Superior temporal gyrus (tissue), 1 donor: ENCODE data around the gene IGDCC3.

Source experiments
- DNase-seq: peaks from one replicate; pipeline ENCODE4 v3.0.0-alpha.2; 2016; ENCODE audit errors: extremely low spot score

The IGDCC3 gene

DNA sequence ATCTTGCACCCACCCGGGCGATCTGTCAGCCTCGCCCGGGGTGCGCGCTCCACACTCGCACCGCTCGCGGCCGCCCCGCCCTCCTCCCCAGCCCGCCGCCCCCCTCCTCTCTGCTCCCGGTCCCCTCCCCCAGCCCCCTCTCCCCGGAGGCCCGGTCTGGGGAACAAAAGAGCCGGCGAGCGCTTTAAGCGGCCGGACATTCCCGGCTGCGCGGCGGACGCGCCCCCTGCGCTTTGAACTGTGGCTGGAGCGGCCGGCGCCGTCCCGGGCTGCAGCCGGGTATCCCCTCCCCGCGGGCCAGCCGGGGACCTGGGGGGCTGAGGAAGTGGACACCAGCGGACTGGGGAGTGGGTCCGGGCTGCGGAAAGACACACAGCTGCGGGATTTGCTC lies at the start of gene IGDCC3:
TSS of gene IGDCC3 (minus strand) at position 27 of the 391 bp plus-strand sequence. CDS start 214 bp downstream, outside the sequence.
- DNase-seq: no peak

DNA sequence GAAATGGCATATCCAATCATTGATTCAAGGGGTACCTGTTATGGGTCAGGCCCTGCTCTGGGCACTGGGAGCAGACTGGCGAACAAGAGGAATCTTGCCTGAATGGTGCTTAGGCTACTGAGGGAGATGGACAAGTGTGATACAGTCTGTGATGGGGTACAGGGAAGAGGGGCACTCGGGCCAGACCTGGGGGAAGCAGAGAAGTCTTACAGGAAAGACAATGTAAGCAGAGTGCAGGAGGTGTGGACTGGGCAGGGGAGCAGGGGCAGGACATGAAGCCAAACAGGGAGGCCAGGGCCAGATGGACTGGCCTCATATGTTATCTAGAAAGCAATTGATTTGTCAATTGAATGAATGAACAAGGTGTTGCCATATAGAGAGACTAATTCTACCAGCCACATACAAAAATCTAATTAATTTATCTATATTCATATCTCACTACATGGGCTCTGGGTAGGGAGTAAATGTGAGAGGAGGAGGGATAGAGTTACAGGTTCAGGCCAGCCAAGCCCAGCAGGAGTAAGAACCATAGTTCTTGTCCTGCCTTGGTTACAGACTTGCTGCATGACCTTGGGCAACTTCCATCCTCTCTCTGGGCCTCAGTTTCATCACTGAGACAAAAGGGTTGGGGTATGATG lies 48.5 kb upstream of the IGDCC3 start:
- no peak for DNase-seq

DNA sequence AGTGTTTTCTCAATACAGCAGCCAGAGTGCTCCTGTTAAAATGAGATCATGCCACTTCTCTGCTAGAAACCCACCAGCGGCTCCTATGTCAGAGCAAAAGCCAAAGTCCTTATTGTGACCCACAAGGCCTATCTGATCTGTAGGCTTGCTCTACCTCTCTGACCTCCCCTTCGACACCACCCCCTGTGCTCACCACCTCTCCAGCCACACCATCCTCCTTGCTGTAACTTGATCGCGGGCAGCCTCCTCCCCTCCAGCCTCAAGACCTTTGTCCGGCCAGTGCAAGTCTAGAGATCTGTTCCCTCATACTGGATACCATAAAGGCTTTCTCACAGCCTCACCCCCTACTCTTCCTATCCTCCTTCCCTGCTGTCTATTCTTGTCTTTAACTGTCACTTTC lies 46.9 kb upstream of the IGDCC3 start:
- DNase-seq: no peak

DNA sequence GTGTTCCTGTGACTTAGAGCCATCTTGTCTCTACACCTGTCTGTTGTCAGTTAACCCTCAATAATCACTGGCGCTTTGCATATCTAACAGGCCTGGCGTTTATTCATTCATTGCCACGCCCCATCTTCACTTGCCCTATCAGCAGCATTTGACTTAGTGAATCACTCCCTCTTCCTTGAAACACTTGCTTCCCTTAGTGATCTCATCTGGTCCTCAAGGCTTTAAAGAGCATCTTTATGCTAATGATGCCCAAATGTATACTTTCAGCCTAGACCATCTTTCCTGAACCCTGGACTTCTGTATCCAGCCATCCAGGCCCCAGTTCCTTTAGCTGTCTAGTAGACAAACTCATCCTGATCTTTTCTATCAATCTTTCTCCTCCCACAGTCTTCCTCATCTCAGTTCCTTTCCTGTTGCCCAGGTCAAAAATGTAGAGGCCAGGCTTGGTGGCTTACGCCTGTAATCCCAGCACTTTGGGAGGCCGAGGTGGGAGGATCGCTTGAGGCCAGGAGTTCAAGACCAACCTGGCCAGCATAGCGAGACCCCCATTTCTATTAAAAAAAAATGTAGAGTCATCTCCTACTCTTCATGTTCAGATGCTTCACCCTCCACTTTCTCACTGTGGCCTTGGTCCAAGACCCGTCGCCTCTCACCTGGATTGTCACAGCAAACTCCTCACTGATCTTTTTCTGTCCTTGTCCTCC lies 46.3 kb upstream of the IGDCC3 start:
- no peak for DNase-seq

DNA sequence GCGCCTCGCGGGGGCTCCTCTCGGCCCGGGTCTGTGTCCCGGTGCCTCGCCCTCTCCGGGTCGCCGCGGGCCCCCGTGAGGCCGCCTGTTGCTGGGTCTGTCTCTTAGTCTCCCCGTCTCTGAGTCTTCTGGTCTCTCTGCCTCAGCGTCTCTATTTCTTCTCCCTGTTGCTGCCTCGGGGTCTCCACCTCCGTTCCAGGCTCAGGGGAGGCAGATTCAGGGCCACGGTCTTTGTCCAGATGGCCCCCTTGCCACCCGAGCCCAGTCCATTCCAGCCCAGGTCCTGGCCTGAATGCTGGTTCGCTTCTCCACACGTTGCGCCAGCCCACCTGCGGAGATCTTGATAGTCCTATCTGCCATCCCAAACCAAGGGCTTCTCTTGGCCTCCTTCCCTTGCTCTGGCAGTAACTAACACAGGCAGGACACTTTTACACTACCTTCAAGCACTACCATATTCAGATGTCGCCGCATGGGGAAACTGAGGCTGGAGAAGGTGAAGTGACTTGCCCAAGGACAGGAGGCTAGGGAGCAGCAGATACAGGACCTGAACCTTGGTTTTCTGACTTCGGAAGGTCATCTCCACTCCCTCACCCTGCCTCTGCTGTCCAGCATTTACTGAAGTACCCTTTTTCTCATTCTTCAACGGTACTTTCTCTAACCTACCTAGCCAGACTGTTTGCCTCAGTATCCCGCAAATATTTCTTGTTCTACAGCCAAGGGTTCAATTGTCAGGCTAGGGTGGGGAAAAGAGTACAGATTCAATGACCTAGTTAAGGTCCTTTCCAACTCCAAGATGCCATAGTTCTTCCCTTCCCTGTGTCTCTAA lies 45.6 kb upstream of the IGDCC3 start:
- no peak for DNase-seq

DNA sequence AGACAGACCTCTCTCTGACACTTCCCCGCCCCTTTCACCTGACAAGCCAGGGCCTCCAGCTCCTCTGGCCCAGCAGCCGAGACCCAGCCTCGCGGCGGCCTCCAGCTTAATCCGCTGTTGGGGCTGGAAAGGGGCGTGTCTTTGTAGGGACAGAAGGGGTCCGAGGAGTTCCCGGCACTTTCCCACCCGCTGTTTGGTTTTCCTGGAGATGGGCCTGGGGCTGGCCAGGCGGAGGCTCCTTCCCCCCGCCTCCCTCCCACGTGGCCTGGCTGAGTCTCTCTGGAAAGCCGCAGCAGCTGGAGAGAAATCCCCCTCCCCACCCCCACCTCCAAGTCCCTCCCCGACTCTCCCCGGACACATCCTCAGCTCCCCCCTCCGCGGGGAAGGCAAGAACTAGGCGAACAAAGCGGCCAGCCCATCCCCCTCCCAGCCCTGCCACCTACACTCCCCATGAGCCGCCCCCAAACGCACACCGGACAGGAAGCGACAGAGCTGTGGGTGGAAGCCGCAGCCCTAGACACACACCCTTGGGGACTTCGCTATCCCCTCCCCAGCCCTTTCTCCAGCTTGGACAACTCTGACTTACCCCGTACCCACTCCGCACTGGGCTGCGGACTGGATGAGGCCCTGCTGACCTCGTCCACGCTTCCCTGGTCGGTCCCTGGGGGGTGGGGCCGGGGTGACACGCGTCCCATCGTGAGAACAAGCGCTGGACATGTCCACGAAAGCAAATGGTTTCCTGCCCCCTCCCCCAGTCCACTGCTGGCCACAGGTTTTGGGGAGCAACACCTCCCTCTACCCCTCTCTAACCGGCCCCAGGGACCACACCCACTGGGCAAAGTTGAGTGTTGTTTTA lies 43.8 kb upstream of the IGDCC3 start:
- no peak for DNase-seq

DNA sequence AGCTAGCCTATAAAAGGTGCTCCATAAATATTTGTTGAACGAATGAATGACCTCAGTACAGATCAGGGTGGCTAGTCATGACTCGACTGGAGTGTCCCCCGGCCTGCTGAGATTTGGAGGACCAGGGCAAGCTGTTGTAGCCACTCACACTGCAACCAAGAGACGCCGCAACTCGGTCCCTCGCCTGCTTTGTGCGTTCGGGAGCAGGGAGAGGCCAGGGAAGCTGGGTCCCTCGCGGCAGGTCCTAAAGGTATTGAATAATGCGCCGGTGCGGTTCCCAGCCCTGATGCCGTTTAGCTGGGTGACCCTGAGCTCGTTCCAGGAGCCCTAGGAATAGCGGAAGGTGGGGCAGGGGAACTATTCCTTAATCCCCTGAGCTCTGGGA lies 43.2 kb upstream of the IGDCC3 start:
- no peak for DNase-seq

DNA sequence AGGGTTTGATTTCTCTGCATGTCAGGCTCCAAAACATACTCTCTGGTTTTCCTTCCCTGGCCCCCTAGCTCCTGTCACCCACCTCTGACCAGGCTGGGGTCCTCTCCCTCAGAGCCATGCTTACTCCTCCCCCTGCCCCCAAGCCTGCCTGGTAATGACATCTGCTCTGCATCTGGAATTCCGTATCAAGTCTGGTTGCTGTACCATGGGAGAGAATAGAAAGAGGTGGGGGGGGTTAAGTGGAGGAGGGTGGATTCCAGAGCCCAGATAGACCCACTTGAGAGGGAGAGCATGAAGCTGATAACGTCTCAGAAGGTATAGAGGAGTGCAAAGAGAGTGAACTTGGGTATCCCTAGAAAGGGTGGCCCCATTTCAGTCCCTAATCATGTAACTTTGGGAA lies 40.8 kb upstream of the IGDCC3 start:
- no peak for DNase-seq

DNA sequence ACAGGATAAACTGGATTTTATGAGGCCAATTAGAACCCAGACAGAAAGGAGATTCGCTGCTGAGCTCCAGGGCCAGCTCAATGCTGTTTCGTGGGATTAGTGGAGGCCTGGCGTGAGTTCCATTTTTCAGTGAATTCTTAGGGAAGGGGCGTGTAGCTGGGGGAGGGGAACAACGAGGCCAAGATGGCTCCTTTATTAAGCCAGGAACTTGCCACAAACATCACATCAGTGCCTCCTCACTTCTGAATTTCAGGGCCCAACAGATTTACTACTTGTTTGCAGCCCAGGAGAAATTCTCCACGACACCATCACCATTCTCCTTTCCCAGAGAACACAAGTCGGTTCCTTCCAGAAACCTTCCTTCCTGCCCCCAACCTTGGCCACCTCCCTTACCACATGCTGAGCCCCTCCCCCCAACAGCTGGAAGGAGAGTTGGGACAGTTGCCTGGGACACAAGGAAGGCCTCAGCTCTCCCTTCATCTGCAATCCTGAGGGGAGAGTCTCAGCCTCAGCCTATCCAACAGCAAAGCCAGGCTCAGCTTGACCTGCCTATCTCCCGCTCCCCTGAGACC lies 39.1 kb upstream of the IGDCC3 start:
- DNase-seq: no peak

DNA sequence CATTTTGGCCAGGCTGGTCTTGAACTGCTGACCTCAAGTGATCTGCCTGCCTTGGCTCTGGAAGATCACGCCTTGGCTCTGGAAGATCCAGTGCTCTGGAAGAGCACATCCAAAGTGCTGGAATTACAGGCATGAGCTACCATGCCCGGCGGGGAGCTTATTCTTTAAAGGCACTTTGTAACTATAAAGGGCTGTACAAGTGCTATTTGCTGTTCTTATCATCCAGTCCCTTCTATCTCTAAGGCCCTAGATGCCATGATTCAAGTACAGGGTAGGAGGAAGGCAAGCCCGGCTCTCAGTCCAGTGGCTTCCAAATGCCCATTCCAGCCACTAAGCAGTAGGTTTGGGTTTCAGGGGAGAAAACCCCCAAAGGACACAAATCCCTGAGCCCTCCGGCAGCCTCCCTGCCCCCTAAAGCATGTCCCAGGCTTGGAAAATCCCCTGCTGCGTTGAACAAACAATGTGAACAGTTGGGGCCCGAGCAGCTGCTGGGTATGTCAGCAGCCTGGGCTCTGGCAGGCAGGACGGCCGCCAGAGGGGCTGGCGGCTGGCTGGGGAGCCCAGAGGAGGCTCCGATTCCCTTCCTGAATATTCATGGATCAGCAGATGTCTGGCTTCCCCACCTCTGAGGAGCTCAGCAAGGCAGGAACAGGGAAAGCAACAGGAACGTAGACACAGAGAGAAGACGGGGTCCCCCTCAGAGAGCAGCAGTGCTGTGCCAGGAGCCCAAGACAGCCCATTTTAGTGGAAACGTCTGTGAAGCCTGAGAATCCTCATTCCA lies 37.2 kb upstream of the IGDCC3 start:
- DNase-seq: peak; percentile 24

DNA sequence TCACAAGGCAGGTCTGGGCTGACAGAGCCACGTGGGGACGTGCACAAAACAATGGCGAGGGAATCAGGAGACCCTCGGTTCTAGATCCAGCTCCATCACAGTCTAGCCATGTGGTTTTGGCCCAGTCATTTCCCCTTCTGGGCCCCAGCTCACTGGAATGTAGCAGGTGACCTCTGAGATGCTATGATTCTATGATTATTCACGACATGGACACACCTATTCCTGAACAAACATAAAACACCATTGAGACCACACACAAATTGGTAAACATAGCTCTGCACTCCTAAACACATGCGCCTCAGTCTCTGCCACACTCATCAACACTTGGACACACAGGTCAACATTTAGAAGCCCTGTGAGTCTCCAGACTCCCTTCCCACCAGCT lies 36.0 kb upstream of the IGDCC3 start:
- no peak for DNase-seq

DNA sequence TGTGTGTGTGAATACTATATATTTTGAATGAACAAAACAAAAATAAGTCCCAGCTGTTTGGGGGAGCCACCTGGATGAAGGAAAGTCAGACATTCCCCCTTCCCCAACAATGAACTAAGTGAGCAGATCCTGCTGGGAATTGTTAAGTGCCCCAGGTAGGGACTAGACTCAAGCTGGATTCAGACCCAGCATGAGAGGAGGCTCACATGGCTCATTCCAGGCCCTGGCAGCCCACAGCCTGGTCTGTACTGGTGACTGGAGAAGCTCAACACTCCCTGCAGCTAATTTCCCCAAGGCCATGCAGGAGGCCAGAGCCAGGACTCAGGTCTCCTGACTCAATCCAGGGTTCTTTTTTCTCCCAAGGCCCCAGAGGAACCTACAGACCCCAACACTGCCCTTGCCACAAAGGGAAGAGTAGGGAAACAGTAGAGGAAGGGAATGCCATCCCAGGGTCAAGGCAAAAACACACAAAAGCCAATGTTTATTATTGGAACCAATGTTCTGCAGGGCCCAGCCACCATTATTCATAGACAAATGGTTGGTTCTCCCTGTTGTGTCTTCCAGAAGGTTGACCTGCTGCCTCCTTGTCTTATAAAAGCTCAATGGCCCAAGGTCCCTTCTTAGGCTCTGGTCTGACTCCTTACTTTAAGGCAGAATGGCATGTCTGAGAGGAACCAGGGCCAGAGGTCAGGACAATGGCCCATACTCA lies 35.4 kb upstream of the IGDCC3 start:
- no peak for DNase-seq

DNA sequence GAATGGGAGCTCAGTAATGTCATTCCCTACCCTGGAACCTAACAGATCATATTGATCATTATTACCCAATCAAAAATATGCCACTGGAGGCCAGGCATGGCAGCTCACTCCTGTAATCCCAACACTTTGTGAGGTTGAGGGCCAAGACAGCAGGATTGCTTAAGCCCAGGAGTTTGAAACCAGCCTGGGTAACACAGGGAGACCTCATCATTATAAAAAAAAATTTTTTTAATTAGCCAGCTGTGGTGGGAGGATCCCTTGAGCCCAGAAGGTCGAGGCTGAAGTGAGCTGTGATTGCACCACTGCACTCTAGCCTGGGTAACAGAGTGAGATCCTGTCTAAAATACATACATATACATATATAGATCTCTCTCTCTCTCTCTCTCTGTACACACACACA lies 34.8 kb upstream of the IGDCC3 start:
- no peak for DNase-seq

DNA sequence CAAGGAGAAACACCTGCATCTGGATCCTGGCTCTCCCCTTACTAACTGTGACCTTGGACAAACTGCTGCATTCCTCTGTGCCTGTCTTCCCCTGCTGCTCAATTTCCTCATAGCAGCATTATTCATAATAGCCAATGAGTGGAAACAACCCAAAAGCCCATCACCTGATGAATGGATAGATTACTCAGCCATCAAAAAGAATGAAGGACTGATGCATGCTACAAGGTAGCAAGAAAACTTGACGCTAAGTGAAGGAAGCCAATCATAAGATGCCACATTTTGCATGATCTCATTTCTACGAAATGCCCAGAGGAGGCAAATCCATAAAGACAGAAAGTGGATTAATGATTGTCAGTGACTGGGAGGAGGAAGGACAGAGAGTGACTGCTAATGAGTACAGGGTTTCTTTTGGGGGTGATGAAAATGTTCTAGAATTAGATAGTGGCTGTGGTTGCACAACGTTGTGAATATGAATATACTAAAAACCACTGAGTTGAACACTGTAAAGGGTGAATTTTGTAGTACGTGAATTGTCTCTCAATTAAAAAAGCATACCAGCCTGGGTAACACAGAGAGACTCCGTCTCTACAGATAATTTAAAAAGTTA lies 33.8 kb upstream of the IGDCC3 start:
- no peak for DNase-seq

DNA sequence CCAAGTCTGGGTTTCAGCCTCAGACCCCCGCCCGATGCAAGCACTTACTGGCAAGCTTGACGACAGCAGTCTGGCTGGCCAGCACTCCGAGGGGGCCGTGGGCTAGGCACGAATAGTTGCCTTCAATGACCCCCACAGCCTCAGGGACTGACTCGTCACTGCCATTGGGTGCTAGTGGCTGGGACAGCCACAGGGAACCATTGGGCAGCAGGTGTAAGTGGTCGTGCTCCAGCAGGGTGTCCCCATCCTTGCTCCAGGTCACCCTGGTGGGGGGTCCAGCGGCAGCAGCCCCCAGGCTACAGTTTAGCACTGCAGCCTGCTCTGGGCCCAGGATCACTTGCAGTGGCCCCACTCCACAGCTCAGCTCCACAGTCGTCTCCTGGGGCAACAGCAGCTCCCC lies 33.2 kb upstream of the IGDCC3 start:
- DNase-seq: no peak

DNA sequence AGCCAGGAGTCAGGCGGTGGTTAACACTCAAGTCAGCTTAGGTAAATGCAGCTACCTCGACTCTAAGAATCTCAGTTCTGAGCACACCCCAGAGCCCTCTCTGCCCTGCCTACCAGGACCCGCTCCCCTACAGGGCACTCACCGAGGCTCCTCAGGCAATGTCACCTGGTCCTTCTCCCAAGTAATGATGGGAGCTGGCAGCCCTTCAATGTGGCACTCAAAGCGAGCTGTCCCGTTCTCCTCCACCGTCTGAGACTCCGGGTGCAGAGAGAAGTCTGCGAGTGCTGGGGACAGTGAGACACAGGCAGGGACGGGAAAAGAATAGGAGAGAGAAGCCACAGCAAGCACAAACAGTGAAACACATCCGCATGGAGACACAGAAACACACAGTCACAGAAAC lies 32.2 kb upstream of the IGDCC3 start:
- no peak for DNase-seq

DNA sequence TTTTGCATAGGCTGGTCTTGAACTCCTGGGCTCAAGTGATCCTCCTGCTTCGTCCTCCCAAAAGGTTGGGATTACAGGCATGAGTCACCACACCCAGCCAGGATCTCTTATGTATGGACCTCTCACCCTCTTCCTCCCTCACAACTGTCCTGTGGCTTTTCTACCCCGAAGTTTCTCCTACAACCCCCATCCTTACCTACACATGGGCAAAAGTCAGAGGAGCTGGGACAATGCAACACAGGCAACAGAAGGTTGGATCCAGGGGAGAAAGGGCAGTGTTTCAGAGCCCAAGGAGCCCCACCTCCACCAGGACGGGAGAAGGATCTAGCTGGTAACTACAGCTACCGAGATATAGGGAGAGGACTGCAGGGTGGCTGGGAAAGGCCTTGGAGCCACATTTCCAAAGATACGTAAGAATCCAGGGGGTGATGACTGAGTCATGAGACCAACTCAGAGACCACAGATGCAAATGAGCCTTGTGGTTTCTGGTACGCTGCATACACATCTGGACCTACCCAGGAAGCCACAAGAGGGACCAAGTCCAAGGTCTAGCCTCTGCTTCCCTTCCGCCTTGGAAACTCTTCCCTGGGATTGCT lies 31.3 kb upstream of the IGDCC3 start:
- DNase-seq: no peak

DNA sequence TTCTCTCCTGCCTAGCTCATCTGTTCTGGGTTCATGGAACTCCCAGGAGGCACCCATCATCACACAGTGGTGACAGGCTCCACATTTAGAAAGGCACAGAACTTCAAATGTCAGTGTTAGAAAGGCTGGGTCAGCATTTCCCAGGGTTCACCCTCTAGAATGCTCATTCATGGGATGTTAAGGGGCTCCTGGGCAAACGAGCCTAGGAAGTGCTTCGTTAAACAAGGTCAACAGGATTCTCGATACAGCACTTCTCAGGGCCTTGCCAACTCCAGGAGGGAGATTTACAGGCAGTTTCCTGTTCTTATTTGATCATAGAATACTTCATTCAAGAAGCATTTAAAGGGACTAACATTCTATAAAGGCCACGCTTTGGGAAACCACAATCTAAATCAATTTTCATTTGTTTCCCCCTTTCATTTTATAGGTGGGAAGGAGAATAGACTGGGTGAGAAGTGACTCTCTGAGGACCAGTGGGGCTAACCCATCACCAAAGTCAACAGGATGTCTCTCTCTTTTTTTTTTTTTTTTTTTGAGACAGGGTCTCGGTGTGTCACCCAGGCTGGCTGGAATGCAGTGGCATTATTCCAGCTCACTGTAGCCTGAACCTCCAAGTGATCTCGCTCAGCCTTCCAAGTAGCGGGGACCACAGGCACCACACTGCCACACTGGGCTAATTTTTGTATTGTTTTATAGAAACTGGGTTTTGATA lies 30.7 kb upstream of the IGDCC3 start:
- no peak for DNase-seq
